Central memory CD4-positive, alpha-beta T cell (primary cell): ENCODE measurements around the gene NOS1AP.

Source experiments
- DNase-seq: peaks from one replicate; pipeline ENCODE4 v3.0.0; 2022

NOS1AP gene

DNA sequence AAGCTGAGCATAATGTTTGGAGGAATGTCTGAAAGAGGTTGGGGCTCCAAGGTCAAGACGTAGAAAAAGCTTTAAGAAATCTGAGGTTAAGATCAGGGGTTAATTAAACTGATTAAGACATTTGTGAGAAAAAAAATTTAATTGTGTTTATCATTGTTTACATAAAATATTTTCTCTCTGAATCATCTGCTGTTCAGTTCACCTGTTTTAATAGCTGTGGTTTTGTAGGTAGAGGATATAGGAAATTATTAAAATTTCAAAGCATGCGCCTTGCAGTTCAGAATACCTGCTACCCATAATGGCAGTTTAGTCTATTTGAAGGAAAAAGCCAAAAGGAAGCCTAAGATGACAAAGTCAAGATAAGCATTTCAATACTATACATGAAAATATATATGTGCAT lies 154.0 kb downstream of the NOS1AP start:
- DNase-seq: no peak

- no peak for DNase-seq
Observed at GRCh38 chr1:162224267-162224666, 154.8 kb downstream of the NOS1AP start.

- DNase-seq: no peak
Observed at GRCh38 chr1:162228586-162228985, 159.1 kb downstream of the NOS1AP start.

DNA sequence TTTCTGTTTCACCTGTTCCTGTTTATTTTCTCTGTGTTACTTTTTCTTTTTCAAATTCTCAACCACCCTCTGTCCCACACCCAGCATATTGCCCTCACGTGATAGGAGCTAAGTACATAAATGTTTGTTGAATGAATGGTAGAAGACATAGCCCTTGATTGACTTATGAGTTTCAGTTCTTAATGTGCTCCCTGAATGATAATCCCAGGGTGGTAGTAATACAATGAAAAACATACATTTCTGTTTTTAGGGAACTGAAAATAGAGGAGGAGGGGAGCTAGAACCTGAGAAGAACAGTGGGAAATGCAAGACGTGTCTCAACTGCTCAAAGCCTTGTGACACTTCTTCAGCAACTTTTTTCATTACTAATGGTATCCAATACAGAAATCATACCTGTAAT lies 160.1 kb downstream of the NOS1AP start:
- no peak for DNase-seq

GRCh38 chr1:162230096-162230495 lies 160.6 kb downstream of the NOS1AP start:
- DNase-seq: no peak

DNA sequence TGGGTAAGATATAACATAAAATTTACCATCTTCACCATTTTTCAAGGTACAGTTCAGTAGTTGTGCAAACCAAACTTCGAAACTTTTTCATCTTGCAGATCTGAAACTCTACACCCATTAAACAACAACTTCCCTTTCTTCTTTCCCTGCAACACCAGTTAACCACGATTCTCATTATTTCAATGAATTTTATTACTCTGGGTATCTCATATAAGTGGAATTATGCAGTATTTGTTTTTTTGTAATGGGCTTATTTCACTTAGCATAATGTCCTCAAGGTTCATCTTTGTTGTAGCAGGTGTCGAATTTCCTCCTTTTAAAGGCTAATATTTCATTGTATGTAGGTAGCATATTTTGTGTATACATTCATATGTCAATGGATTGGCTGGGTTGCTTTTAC lies 161.0 kb downstream of the NOS1AP start:
- no peak for DNase-seq

DNA sequence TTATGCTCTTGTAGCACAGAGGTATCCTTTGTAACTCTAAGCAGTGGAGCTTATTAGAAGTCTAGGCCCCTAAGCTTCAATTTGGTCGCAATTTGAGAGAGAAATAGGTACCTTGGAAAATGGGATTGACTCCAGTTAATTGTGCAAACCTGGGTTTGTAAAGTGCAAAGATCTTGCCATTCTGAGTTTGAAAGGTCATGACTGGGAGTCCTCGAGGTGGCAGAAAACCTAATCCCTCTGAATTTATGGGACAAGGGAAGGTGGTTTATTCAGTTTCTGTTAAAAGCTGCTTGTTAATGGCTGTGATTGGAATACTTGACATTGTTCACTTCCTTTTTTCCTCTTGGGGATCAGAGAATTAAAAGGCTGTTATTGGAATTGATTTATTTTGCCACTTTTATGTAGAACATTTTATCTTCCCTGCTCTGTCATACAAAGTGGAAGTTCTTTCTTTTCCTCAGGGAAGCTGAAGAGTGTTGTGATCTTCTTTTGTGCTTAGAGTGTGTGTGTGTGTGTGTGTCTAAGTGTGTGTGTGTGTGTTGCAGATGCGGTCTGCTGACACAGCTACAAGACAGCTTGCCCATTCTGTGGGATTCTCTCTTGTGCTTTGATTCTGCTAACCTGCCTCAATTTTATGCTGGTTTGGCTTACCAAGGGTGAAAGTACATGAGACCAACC lies 162.7 kb downstream of the NOS1AP start:
- no peak for DNase-seq

DNA sequence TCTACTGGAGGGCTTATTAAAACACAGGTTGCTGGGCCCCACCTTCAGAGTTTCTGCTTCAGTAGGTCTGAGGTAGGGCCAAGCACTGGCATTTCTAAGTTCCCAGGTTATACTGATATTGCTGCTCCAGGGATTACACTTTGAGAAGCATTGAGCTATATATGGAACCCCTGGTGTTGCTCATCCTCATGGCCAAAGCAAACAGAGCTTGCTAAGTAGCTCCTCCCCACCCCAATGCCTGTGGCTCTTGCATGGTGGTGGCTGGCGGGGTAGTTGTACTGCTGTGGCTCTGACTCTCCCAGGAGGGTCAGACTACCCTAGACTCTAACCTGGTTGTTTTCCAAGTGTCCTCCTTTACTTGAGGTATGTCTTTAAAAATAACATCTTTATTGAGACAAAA lies 163.6 kb downstream of the NOS1AP start:
- DNase-seq: no peak

DNA sequence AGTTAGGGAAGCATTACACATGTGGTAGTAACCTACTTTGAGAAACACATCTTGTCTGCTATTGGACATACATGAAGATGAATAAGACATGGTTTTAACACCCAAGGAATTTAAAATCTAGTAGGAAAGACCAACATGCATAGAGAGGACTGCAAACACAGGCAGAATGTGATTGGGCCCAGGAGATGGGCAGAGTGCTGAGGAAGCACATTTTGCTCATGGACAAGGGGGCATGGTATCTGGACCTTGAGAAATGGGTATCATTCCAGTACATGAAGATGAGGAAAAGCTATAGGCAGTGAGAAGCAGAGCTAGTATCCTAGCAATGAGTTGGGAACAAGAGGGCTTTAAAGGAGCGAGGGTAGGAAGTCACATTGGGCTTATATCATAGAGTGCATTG lies 164.4 kb downstream of the NOS1AP start:
- no peak for DNase-seq

- DNase-seq: no peak
Observed at GRCh38 chr1:162234571-162234970, 165.1 kb downstream of the NOS1AP start.

- no peak for DNase-seq
Observed at GRCh38 chr1:162235241-162235800, 165.8 kb downstream of the NOS1AP start.

DNA sequence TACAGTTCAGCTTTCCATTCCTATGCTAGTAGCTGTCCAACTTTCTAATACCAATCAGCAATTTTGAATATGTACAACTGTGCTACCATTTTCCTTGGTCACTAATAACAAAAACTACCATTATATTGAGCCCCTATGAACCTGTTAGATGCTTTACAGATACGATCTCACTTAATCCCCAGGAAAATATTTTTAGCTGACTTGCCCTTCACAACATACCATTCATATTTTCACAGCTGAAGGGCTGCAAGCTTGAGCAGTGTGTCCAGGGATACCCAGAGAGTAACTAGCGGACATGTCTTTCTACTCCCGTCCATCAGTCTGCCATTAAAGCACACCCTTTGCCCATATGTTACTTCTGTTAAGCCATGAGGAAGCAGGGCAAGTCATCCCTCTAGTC lies 166.7 kb downstream of the NOS1AP start:
- DNase-seq: no peak

- no peak for DNase-seq
Observed at GRCh38 chr1:162236618-162237017, 167.1 kb downstream of the NOS1AP start.

- DNase-seq: no peak
Observed at GRCh38 chr1:162240577-162240976, 171.1 kb downstream of the NOS1AP start.

DNA sequence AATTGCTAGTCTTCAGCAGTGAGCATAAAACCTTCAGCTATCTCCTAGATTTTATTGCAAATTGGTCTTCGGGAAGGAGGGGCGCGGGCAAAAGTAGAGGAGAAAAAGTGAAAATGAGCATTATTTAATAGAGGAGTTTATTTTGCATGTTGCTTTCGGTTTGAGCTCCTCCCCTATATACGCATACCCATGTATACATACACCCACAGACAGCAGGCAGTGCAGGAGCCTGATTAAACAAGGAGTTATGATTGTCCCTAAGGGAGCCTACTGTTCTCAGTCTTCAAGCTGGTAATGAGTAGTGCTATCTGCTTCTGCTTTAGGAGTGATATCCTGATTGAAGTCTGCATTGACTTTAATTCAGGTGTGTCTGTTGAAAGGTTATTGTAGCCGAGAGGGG lies 173.3 kb downstream of the NOS1AP start:
- DNase-seq: no peak

- DNase-seq: no peak
Observed at GRCh38 chr1:162248854-162249535, 179.5 kb downstream of the NOS1AP start.

DNA sequence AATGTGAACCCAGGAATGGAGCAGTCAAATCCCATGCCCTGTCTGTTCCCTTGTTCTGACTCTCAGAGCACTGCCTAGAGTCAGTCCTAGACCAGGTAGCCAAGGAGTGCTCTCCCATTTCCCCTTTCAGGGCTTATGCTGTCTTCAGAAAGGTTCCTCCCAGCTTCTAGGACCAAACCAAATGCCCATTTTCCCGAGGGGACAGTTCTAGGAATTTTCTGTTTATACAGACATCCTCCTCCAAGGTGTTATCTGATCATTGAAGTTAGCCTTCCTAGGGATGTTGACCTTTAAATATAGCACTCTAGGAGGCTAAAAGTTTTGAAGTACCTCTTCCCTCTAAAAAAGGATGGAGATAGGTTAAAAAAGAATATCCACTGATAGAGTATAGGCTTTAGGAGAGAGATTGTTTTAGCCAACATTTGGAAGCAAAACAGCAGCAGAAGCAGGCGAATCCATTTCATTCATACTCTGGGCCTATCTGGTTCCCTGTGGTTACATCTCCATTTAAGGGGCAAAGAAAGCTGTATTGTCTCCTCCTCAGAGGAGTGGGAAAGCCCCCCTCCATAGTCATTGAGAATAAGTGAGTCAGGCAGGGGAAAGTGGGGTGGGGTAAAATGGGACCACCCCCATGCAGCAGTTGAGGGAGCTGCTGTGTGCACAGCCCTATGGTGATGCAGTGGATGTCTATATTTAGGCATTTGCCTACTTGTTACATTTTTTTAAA lies 180.7 kb downstream of the NOS1AP start:
- no peak for DNase-seq

GRCh38 chr1:162251102-162251501 lies 181.6 kb downstream of the NOS1AP start:
- DNase-seq: no peak

DNA sequence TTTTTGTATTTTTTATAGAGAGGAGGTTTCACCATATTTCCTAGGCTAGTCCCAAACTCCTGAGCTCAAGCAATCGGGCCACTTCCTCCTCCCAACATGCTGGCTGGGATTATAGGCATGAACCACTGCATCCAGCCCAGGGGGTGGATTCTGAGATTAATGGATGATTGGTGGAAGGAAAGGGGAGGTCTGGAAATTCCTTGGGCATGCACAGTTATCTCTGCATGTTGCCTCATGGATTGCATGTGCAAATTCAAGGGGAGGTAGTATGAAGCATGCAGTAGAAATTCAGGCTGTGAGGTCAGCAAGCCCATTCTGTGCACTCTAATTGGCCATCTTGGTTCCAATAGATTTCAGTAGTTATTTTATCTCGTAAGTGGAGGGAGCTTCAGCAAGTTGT lies 182.7 kb downstream of the NOS1AP start:
- no peak for DNase-seq

DNA sequence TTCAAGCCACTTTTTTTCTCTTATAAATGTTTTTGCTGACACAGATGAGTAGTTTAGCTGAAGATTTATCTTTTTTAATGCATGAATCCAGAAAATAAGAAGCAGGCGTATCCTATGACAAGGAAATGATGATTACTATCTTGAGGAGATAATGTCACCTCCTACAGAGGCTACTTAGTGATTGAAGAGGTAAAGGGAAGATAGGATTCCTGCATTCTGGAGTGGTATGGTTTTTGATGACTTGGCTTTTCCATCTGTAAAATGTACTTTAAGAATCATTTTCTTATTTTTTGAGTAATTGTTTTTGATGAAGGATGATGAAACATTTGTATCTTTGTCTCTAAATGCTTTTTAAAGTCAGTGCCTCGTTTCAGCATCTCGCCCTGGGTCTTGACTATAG lies 184.3 kb downstream of the NOS1AP start:
- no peak for DNase-seq

DNA sequence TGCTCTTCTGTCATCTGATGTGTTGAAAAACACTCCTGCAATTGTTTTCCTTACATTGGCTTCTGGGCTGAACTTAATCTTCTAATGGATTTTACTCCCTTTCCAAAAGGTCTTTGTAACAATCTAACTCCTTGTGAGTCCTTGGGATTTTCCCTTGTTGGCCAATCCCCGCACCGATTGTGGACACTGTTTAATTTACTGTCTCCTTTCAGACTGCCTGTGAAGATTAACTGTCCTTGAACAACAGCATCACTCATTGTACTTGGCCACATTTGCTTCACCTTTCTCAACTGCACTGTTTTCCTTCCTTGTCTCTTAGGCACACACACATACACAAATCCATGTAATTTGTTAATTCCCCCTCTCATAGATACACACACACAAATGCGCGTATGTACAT lies 186.8 kb downstream of the NOS1AP start:
- DNase-seq: no peak

DNA sequence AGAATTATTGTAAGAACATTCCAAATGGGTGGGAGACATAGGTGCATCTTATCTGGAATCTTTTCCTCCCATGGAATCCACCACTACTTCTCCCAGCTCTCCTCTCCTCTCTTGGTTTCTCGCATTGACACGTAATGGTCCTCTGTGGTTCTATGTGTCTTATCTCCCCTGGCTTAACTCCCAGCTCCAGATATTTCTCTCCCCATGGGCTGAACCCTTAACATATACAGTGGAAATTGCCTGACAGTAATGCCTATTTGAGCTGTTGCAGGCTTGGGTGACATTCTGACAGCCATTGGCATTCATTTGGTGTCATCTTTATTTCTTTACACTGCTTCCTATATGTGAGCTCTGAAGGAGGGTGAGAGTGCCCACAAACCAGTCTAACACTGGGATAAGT lies 188.9 kb downstream of the NOS1AP start:
- DNase-seq: no peak

GRCh38 chr1:162259894-162260455 lies 190.5 kb downstream of the NOS1AP start:
- no peak for DNase-seq
